Gastroesophageal sphincter (tissue), 4 donors: ENCODE data around the gene PIKFYVE. TPM values are rescaled to one million over a fixed set of nuclear protein-coding genes. Genes with fewer than 3 reads are reported as not detected.

Experiments
- ATAC-seq: fragments of 150-250 bp; one replicate; pipeline ENCODE4 v1.9.1; 2016; ENCODE audit warnings: mild to moderate bottlenecking, moderate library complexity
- H3K27ac ChIP-seq, 4 donors: fragments of 200-600 bp; sonication (generic) in 3 of 4; 1 replicate in 3 of 4; 2 replicates in 1 of 4; pipeline ENCODE4 v1.5.1; 2016 to 2019
- H3K27me3 ChIP-seq: fragments of 200-600 bp; sonication (generic); one replicate; pipeline ENCODE4 v1.5.1; 2019
- H3K36me3 ChIP-seq, 2 donors: fragments of 200-600 bp; sonication (generic); one replicate each; pipeline ENCODE4 v1.5.1; 2019; ENCODE audit warnings: control low read depth in 1 of 2
- H3K4me1 ChIP-seq, 3 donors: fragments of 200-600 bp; sonication (generic); 1 replicate in 2 of 3; 2 replicates in 1 of 3; pipeline ENCODE4 v1.5.1; 2016 to 2019; ENCODE audit warnings: control low read depth in 2 of 3
- H3K4me3 ChIP-seq, 2 donors: fragments of 200-600 bp; sonication (generic); one replicate each; pipeline ENCODE4 v1.5.1; 2019; ENCODE audit warnings: mild to moderate bottlenecking in 1 of 2, moderate library complexity in 1 of 2
- H3K9me3 ChIP-seq, 3 donors: fragments of 200-600 bp; sonication (generic); one replicate each; pipeline ENCODE4 v1.5.1; 2017 to 2019; ENCODE audit warnings: control low read depth in 2 of 3
- CTCF ChIP-seq, 4 experiments: fragments of 200-600 bp in 2 of 4; fragments of 450-650 bp in 2 of 4; sonication (generic) in 1 of 4; IDR thresholded peaks; one replicate each; pipeline ENCODE4 v1.5.1; 2017 to 2019; ENCODE audit warnings: antibody characterized with exemption in 4 of 4, mild to moderate bottlenecking in 2 of 4, moderate library complexity in 2 of 4
- EP300 ChIP-seq: sonication (generic); formaldehyde crosslinking; IDR thresholded peaks from one replicate; pipeline ENCODE4 v1.6.1; 2017; ENCODE audit warnings: antibody characterized with exemption, mild to moderate bottlenecking
- POLR2A ChIP-seq, 2 donors: fragments of 450-650 bp; IDR thresholded peaks; one replicate each; pipeline ENCODE4 v1.6.1; 2017; ENCODE audit warnings: antibody characterized with exemption in 2 of 2, mild to moderate bottlenecking in 2 of 2, moderate library complexity in 1 of 2
- POLR2AphosphoS5 ChIP-seq: sonication (generic); formaldehyde crosslinking; IDR thresholded peaks from one replicate; pipeline ENCODE4 v1.6.1; 2017; ENCODE audit warnings: antibody characterized with exemption
- WGBS, 2 donors: methylation state at CpG; one replicate each; pipeline ENCODE4 v1.1.5; 2018; ENCODE audit warnings: low coverage in 1 of 2; 5-methylcytosine and 5-hydroxymethylcytosine counted together
- total RNA-seq, 4 donors: library from RNA; depleted of rRNA; stranded (reverse); fragments of >200 nt; gene quantifications; one replicate each; pipeline ENCODE4 v1.1.0, GENCODE V29; 2016

Gene PIKFYVE
- total RNA-seq, 4 donors from 2014 or later, result 24.5 to 32.6 (median 27.2) TPM

- Histone ChIP-seq H3K36me3 (peaks cover 6 to 58% of the 10 kb centered on the region in 2 donors), H3K27ac (no peak overlapping the region)
These were observed 15.0 kb upstream of the PIKFYVE start for GRCh38 chr2:208251098-208251497.

GRCh38 chr2:208252716-208253492 lies 13.2 kb upstream of the PIKFYVE start:
- Histone ChIP-seq H3K27ac (peak overlapping the region; percentile 29 to 87 (median 82)), H3K36me3 (peaks cover 6 to 40% of the 10 kb centered on the region in 2 donors), H3K4me1 (peaks cover 0 to 40% (median 9%) of the 10 kb centered on the region in 3 donors), H3K4me3 (peak overlapping the region in 1 of 2 donors; percentile 65), H3K27me3 (no peaks in the 10 kb centered on the region), H3K9me3 (no peaks in the 10 kb centered on the region)
- no peak for TF ChIP-seq POLR2A (IDR thresholded peaks at IDR 0.05)
- no peak for TF ChIP-seq EP300
- no peak for TF ChIP-seq POLR2AphosphoS5
- no peak for TF ChIP-seq CTCF (IDR thresholded peaks at IDR 0.05)
- WGBS, 2 donors, result 75 to 90% methylated on average over 2 to 3 of the region's 3 CpGs
- no peak for ATAC-seq

More at GRCh38 chr2:208251098-208251497, 15.0 kb upstream of the PIKFYVE start:
- H3K4me1 ChIP-seq, result peaks cover 0 to 36% (median 9%) of the 10 kb centered on the region in 3 donors
- H3K4me3 ChIP-seq, result no peak overlapping the region
- TF ChIP-seq EP300, result no peak
- no peak for TF ChIP-seq CTCF (IDR thresholded peaks at IDR 0.05)
- no peak for TF ChIP-seq POLR2AphosphoS5
- TF ChIP-seq POLR2A (IDR thresholded peaks at IDR 0.05), result no peak
- ATAC-seq, result no peak
- 92 to 95% methylated on average over 4 of the region's 4 CpGs for WGBS, 2 donors
- H3K9me3 ChIP-seq, result no peaks in the 10 kb centered on the region
- H3K27me3 ChIP-seq, result no peaks in the 10 kb centered on the region

GRCh38 chr2:208253600-208254117 lies 12.4 kb upstream of the PIKFYVE start:
- Histone ChIP-seq H3K4me3 (peak overlapping the region; percentile 65 to 81), H3K4me1 (peaks cover 0 to 40% (median 9%) of the 10 kb centered on the region in 3 donors), H3K36me3 (peaks cover 3 to 32% of the 10 kb centered on the region in 2 donors), H3K27me3 (no peaks in the 10 kb centered on the region), H3K9me3 (no peaks in the 10 kb centered on the region), H3K27ac (peak overlapping the region; percentile 29 to 87 (median 82))
- 4 to 9% methylated on average over 4 to 7 of the region's 7 CpGs for WGBS, 2 donors
- no peak for ATAC-seq
- TF ChIP-seq POLR2AphosphoS5 (no peak), CTCF (IDR thresholded peaks at IDR 0.05) (no peak), POLR2A (IDR thresholded peaks at IDR 0.05) (no peak), EP300 (no peak)

GRCh38 chr2:208254118-208254870 lies 11.8 kb upstream of the PIKFYVE start:
- H3K27ac ChIP-seq, result peak overlapping the region; percentile 29 to 87 (median 82)
- no peaks in the 10 kb centered on the region for H3K27me3 ChIP-seq
- no peak for TF ChIP-seq EP300
- no peak for TF ChIP-seq POLR2AphosphoS5
- no peak for TF ChIP-seq POLR2A (IDR thresholded peaks at IDR 0.05)
- TF ChIP-seq CTCF (IDR thresholded peaks at IDR 0.05), result peak; percentile 60 to 93 (median 80)
- peaks cover 0 to 40% (median 9%) of the 10 kb centered on the region in 3 donors for H3K4me1 ChIP-seq
- peak overlapping the region; percentile 65 to 81 for H3K4me3 ChIP-seq
- ATAC-seq, result peak; percentile 74
- H3K9me3 ChIP-seq, result no peaks in the 10 kb centered on the region
- H3K36me3 ChIP-seq, result peaks cover 3 to 26% of the 10 kb centered on the region in 2 donors
- 0% methylated on average over 4 to 24 of the region's 36 CpGs for WGBS, 2 donors
